DND-41 (cell line): ENCODE measurements around the gene PHOSPHO1.

Experiments used
- ATAC-seq: fragments of 200-7000 bp; cut with Tn5 transposase; 3 replicates; pipeline ENCODE4 v1.9.1; 2021; ENCODE audit warnings: low read depth; ENCODE audit not compliant: insufficient read depth
- DNase-seq: peaks from one replicate; pipeline ENCODE4 v3.0.0-alpha.2; 2020
- H2AFZ ChIP-seq: 2 replicates; pipeline ENCODE4 v1.6.0; 2012; ENCODE audit warnings: low read depth, low read length
- H3K27ac ChIP-seq: 2 replicates; pipeline ENCODE4 v1.5.1; 2012; ENCODE audit warnings: low read length, inconsistent platforms
- H3K27me3 ChIP-seq: fragments of 200-600 bp; sonication (generic); 2 replicates; pipeline ENCODE4 v1.6.0; 2012; ENCODE audit warnings: low read length, mild to moderate bottlenecking, inconsistent platforms; ENCODE audit not compliant: insufficient read depth, poor library complexity
- H3K36me3 ChIP-seq: 2 replicates; pipeline ENCODE4 v1.5.1; 2012; ENCODE audit warnings: low read length, inconsistent platforms; ENCODE audit not compliant: insufficient read depth
- H3K4me1 ChIP-seq: 2 replicates; pipeline ENCODE4 v1.5.1; 2012; ENCODE audit warnings: mild to moderate bottlenecking, low read length; ENCODE audit not compliant: insufficient read depth
- H3K4me2 ChIP-seq: 2 replicates; pipeline ENCODE4 v1.6.0; 2012; ENCODE audit warnings: mild to moderate bottlenecking, moderate library complexity, low read length, inconsistent platforms; ENCODE audit not compliant: insufficient read depth
- H3K4me3 ChIP-seq, 2 experiments: fragments of 200-600 bp in 1 of 2; shearing (Covaris generic) in 1 of 2; 2 replicates each; pipeline ENCODE4 v1.5.1; 2012 to 2016; ENCODE audit warnings: inconsistent platforms in 2 of 2, low read length in 2 of 2, mild to moderate bottlenecking in 2 of 2, low read depth in 1 of 2, moderate library complexity in 1 of 2
- H3K79me2 ChIP-seq: 2 replicates; pipeline ENCODE4 v1.6.0; 2012; ENCODE audit warnings: low read length, inconsistent platforms; ENCODE audit not compliant: insufficient read depth
- H3K9ac ChIP-seq: 2 replicates; pipeline ENCODE4 v1.6.0; 2012; ENCODE audit warnings: low read depth, mild to moderate bottlenecking, inconsistent platforms, low read length, moderate library complexity
- H3K9me3 ChIP-seq: 2 replicates; pipeline ENCODE4 v1.5.1; 2012; ENCODE audit warnings: low read length, moderate library complexity, mild to moderate bottlenecking, inconsistent platforms; ENCODE audit not compliant: insufficient read depth, severe bottlenecking
- H4K20me1 ChIP-seq: 2 replicates; pipeline ENCODE4 v1.6.0; 2012; ENCODE audit warnings: low read length; ENCODE audit not compliant: insufficient read depth
- CTCF ChIP-seq: IDR thresholded peaks from 2 replicates; pipeline ENCODE4 v1.5.1; 2012; ENCODE audit warnings: borderline replicate concordance, low read length, moderate library complexity, mild to moderate bottlenecking; ENCODE audit not compliant: poor library complexity, severe bottlenecking; ENCODE audit errors: extremely low read depth
- EZH2 ChIP-seq: IDR thresholded peaks from 3 replicates; pipeline ENCODE4 v1.6.1; 2012; ENCODE audit warnings: borderline replicate concordance, low read depth, mild to moderate bottlenecking, moderate library complexity, low read length, inconsistent platforms; ENCODE audit not compliant: severe bottlenecking

Gene PHOSPHO1

GRCh38 chr17:49183801-49184200 is 46.8 kb downstream of the PHOSPHO1 start:
- Histone ChIP-seq H3K4me3 (no peak overlapping the region), H4K20me1 (no peaks in the 10 kb centered on the region), H3K27ac (no peak overlapping the region), H3K4me2 (no peak overlapping the region), H3K36me3 (no peaks in the 10 kb centered on the region), H3K27me3 (no peaks in the 10 kb centered on the region), H3K79me2 (no peaks in the 10 kb centered on the region), H2AFZ (no peak overlapping the region), H3K4me1 (no peaks in the 10 kb centered on the region), H3K9me3 (peaks cover 18% of the 10 kb centered on the region), H3K9ac (no peak overlapping the region)
- no peak for TF ChIP-seq CTCF
- no peak for TF ChIP-seq EZH2
- DNase-seq = no peak
- ATAC-seq = no peak

- Histone ChIP-seq H3K27me3 (no peaks in the 10 kb centered on the region), H3K27ac (no peak overlapping the region), H3K9me3 (peaks cover 18% of the 10 kb centered on the region), H3K9ac (no peak overlapping the region), H4K20me1 (no peaks in the 10 kb centered on the region), H3K36me3 (no peaks in the 10 kb centered on the region), H3K79me2 (no peaks in the 10 kb centered on the region), H3K4me1 (no peaks in the 10 kb centered on the region), H2AFZ (no peak overlapping the region), H3K4me2 (no peak overlapping the region), H3K4me3 (no peak overlapping the region)
- DNase-seq = no peak
- TF ChIP-seq CTCF = no peak
- no peak for TF ChIP-seq EZH2
- no peak for ATAC-seq
Observed at GRCh38 chr17:49183341-49183740, 47.2 kb downstream of the PHOSPHO1 start.

- Histone ChIP-seq H2AFZ (no peak overlapping the region), H3K4me3 (no peak overlapping the region), H3K27ac (no peak overlapping the region), H3K36me3 (no peaks in the 10 kb centered on the region), H4K20me1 (no peaks in the 10 kb centered on the region), H3K4me2 (no peak overlapping the region), H3K9ac (no peak overlapping the region), H3K79me2 (no peaks in the 10 kb centered on the region), H3K9me3 (peaks cover 34% of the 10 kb centered on the region), H3K27me3 (no peaks in the 10 kb centered on the region), H3K4me1 (no peaks in the 10 kb centered on the region)
- DNase-seq (no peak), ATAC-seq (no peak)
- TF ChIP-seq CTCF (no peak), EZH2 (no peak)
Observed at GRCh38 chr17:49180998-49181635, 49.5 kb downstream of the PHOSPHO1 start.
